HG02763 (cell line): ENCODE measurements around the gene CORO7.

Experiments used
- ATAC-seq: cut with Tn5 transposase; IDR thresholded peaks from one replicate; pipeline ENCODE4 v1.9.1; 2021; ENCODE audit warnings: mild to moderate bottlenecking, moderate library complexity; ENCODE audit not compliant: unreplicated experiment

CORO7 gene

DNA sequence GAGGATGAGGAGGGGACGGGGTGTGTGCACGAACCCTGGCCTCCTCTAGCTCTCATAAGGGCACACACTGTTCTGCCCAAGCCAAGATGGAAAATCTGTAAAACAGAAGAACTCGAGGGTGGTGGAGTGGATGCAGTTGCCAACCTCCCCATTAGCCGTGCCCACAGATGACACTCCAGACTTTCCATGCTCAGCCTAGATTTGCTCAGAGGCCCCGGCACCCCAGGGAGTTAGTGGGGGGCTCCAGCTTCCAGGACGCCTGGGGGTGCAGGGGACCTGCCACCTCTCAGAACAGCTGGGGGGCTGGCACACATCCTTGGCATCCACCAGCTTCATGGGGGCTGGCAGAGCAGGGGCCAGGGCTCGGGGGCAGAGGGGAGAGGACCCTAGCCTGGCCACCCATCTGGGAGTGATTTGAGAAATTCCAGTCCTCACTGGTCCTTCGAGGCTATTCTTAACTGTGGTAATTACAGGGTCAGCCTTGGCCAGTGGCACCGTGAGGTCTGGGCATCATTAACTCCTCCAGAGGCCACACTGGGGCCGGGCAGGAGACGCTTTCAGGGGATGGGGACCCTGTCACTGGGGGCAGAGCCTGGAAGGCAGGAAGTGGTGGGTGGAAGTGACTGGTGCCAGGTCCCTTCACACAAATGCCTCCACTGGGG lies 30.5 kb downstream of the CORO7 start:
- ATAC-seq, result no peak

- ATAC-seq, result no peak
Measured at GRCh38 chr16:4385066-4385788, 31.2 kb downstream of the CORO7 start.

GRCh38 chr16:4384509-4384942 lies 31.9 kb downstream of the CORO7 start:
- no peak for ATAC-seq

GRCh38 chr16:4383591-4384444 lies 32.6 kb downstream of the CORO7 start:
- no peak for ATAC-seq

- no peak for ATAC-seq
Measured at GRCh38 chr16:4382795-4383357, 33.5 kb downstream of the CORO7 start.

- no peak for ATAC-seq
Measured at GRCh38 chr16:4381935-4382794, 34.2 kb downstream of the CORO7 start.

DNA sequence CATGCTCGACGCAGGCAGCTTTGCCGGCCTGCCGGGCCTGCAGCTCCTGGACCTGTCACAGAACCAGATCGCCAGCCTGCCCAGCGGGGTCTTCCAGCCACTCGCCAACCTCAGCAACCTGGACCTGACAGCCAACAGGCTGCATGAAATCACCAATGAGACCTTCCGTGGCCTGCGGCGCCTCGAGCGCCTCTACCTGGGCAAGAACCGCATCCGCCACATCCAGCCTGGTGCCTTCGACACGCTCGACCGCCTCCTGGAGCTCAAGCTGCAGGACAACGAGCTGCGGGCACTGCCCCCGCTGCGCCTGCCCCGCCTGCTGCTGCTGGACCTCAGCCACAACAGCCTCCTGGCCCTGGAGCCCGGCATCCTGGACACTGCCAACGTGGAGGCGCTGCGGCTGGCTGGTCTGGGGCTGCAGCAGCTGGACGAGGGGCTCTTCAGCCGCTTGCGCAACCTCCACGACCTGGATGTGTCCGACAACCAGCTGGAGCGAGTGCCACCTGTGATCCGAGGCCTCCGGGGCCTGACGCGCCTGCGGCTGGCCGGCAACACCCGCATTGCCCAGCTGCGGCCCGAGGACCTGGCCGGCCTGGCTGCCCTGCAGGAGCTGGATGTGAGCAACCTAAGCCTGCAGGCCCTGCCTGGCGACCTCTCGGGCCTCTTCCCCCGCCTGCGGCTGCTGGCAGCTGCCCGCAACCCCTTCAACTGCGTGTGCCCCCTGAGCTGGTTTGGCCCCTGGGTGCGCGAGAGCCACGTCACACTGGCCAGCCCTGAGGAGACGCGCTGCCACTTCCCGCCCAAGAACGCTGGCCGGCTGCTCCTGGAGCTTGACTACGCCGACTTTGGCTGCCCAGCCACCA lies 35.1 kb downstream of the CORO7 start:
- ATAC-seq, result no peak

- ATAC-seq, result no peak
Measured at GRCh38 chr16:4380119-4381063, 36.0 kb downstream of the CORO7 start.

DNA sequence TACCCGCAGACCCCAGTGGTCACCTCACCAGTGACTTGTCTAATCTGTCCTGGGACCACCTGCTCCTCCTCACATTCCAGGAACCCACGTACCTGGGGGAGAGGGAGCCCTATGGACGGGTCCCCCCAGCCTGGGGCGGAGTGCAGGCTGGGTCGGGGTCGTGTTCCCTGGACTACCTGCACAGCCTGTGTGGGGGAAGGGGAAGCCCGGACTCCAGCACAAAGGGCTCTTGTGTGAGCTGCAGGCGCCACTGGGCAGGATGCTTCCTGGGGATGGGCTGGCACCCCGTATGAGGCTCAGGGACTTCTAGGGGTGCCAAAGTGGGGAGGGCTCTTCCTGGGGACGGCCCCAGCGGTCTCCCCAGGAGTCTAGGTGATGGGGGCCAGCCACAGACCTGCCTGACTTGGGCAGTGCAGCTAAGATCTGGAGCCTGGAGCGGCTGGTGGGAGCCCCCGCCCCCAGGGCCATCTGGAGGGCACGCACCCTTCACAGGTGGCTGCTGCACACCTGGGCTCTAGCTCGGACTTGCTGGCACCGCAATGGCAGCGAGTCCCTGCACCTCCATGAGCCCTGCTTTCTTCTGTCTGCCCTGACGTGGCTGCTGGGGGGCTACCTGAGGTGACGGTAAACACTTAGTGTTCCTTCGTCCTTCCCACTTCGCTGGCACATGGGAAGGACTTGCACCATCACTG lies 37.3 kb downstream of the CORO7 start:
- no peak for ATAC-seq

DNA sequence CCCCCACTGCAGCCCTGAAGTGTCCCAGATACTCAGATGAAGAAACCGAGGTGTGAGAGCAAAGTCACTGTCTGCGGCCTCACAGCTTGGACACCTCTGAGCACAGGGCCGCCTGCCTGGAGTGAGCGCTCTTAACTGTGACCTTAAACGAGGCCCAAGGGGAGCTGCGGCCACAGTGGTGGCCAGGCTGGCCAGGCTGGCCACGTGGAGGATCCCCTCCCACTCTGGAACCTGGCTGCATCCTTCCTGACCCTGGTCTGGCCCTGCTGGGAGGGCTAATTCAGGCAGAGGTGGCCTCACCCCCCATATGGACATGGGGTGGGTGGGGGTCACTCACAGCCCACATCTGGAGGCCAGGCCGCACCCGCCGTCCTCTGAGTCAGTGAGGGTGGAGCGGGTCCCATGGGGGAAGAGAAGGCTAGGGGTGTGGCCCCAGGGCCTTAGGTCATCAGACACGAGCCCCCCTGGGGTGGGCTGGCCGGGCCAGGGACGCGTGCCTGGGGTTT lies 38.2 kb downstream of the CORO7 start:
- ATAC-seq, result no peak

GRCh38 chr16:4377573-4378154 lies 38.7 kb downstream of the CORO7 start:
- no peak for ATAC-seq

DNA sequence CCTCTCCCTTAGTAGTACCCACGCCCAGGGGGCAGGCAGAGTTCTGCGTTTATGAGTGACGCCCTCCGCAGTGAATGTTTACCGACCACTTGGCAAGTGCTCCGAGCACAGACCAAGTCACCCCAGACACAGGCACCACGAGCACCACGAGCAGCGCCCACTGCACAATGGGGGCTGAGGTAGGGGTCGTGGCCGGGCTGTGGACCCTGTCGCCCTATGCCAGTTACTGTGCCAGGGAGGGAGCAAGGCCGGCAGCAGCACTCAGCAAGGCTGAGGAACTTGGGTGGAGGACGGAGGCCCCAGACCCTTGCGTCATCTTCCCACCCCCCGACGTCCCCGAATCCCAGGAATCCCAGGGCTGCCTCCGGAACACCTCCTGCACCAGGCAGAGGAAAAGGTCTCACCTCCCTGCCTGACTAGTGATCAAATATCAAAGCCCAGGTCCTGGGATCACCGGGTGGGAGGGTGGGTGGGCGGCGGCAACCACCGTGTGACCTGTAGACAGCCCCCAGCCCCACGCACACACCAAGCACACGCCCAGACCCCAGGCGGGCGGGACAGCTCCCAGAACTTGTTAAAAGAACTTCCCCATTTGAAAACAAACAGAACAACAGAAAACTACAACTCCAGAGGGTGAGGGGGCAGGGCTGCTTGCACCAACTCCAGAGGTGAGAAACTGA lies 39.4 kb downstream of the CORO7 start:
- no peak for ATAC-seq

DNA sequence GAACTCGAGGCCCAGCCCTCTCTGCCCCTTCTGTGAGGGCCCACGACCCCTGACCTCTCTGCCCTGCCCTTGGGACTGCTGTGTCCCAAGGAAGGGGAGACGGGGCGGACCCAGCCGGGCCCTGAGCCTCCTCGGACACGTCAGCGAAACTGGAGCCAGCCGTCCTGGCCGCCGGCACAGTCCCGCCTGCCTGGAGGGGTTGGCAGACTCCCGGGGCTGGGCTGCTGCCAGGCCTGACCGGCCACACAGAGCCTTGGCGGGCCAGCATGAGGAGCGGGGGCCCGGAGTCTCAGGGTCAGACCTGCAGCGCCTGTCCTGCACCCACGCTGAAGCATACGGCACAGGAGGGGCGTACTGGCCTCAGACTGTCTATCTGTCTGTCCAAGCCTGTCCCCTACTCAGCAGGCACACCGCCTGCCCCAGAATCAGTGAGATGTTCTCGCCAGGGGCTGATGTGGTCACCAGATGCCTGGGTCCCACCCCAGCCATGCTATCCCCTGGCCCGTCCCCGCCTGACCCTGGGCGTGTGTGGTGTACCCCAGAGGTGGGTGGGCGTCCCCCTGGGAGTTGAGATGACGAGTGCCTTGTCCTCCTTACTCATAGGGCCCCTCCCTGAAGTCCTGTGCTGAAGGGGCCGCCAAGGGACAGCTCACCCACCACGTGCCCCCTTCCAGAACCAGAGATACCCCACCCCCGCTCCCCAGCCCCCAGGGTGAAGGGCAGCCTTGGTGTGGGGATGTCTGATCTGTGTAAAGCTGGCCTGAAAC lies 40.1 kb downstream of the CORO7 start:
- no peak for ATAC-seq

DNA sequence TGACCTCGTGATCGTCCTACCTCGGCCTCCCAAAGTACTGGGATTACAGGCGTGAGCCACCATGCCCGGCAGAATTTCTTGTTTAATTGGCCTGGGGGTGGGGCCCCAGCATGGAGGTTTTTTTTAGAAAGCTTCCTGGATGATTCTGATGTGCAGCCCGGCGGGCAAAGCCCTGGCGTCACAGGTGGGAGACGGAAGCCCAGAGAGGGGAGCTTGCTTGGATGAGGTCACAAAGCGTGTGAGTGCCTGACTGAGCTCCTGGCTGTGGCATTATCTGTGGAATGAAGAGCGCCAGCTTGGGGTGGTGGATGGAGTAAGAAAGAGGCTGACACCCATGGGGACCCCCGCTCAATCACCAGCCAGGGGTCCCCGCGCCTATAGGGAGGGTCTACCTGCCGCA lies 40.7 kb downstream of the CORO7 start:
- ATAC-seq, result no peak

DNA sequence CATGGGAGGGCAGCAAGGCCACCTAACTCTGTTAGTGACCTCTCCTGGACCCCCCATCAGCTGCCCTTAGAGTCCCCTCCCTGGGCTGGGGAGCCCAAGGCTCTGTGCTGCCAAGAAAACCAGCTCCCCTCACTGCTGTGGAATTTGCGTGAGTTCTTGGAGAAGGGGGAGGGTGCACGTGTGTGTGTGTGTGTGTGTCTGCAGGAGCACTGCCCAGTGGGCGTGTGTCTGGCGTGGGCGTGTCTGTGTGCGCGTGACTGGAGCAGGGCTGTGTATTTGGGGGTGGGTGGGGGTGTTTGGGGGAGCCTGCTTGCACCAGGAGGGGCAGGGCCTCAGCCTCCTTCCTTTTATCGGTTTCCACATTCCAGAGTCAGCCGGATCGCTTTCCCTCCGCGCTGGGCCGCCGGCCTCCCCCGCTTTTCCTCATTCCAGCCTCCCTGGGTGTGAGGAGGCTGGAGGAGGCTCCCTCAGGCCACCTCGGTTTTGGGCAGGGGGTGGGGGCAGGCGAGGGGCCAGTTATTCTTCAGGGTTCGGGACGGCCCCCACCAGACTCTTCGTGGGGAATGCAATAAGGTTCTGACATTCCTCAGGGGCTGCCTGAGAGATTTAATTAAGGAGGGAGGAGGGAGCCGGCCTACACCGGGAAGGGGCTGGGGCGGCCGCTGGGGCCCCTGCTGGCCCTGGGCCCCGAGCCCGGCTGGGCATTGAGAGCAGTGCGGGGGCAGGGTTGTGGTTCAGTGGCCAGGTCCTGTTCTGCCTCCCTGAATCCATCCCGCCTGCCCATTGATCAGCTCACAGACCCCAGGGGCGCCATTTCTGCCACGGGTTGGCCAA lies 42.3 kb downstream of the CORO7 start:
- ATAC-seq, result no peak
